Neural cell (in vitro differentiated cells): ENCODE measurements around the gene SLC12A1. TPM values are rescaled to one million over a fixed set of nuclear protein-coding genes. Genes with fewer than 3 reads are reported as not detected.

Experiments
- H2AFZ ChIP-seq: fragments of 200-600, 300-800 bp; sonication (generic), shearing (Covaris generic); 2 replicates; pipeline ENCODE4 v1.6.0; 2014; ENCODE audit warnings: low read depth, mild to moderate bottlenecking, antibody characterized with exemption, low read length, moderate library complexity
- H3F3A ChIP-seq: fragments of 200-600 bp; shearing (Covaris generic); 2 replicates; pipeline ENCODE4 v1.6.1; 2016; ENCODE audit warnings: mild to moderate bottlenecking, moderate library complexity, mixed read lengths, antibody characterized with exemption, low read length; ENCODE audit not compliant: insufficient read depth, poor library complexity, severe bottlenecking
- H3K27ac ChIP-seq: fragments of 200-600, 300-800 bp; sonication (generic), shearing (Covaris generic); 2 replicates; pipeline ENCODE4 v1.5.1; 2014; ENCODE audit warnings: mild to moderate bottlenecking, low read length, moderate library complexity
- H3K27me3 ChIP-seq: fragments of 300-800, 200-600 bp; sonication (generic), shearing (Covaris generic); 2 replicates; pipeline ENCODE4 v1.6.0; 2014; ENCODE audit warnings: mild to moderate bottlenecking, low read depth, low read length, moderate library complexity; ENCODE audit not compliant: insufficient read depth
- H3K36me3 ChIP-seq: fragments of 300-800, 200-600 bp; sonication (generic), shearing (Covaris generic); 2 replicates; pipeline ENCODE4 v1.5.1; 2014; ENCODE audit warnings: mild to moderate bottlenecking, antibody characterized with exemption, low read length, moderate library complexity; ENCODE audit not compliant: insufficient read depth
- H3K4me2 ChIP-seq: fragments of 300-800, 200-600 bp; sonication (generic), shearing (Covaris generic); 2 replicates; pipeline ENCODE4 v1.6.0; 2014; ENCODE audit warnings: mild to moderate bottlenecking, low read length
- H3K4me3 ChIP-seq: fragments of 300-800, 200-600 bp; sonication (generic), shearing (Covaris generic); 2 replicates; pipeline ENCODE4 v1.5.1; 2014; ENCODE audit warnings: mild to moderate bottlenecking, low read length, moderate library complexity
- H3K79me2 ChIP-seq: fragments of 200-600 bp; shearing (Covaris generic); replicated peaks from 2 replicates; pipeline ENCODE4 v1.6.0; 2014; ENCODE audit warnings: mild to moderate bottlenecking, low read length, moderate library complexity; ENCODE audit not compliant: insufficient read depth
- H3K9ac ChIP-seq: fragments of 300-800, 200-600 bp; sonication (generic), shearing (Covaris generic); 2 replicates; pipeline ENCODE4 v1.6.1; 2016; ENCODE audit warnings: mild to moderate bottlenecking, low read length, mixed read lengths
- H3K9me2 ChIP-seq: fragments of 200-600 bp; shearing (Covaris generic); 2 replicates; pipeline ENCODE4 v1.6.1; 2016; ENCODE audit warnings: mild to moderate bottlenecking, low read length, mixed read lengths; ENCODE audit not compliant: insufficient read depth
- H3K9me3 ChIP-seq: fragments of 200-600, 300-800 bp; sonication (generic), shearing (Covaris generic); 2 replicates; pipeline ENCODE4 v1.6.1; 2016; ENCODE audit warnings: mild to moderate bottlenecking, mixed run types, low read length, moderate library complexity, mixed read lengths
- H4K20me1 ChIP-seq: fragments of 200-600 bp; shearing (Covaris generic); 2 replicates; pipeline ENCODE4 v1.6.1; 2016; ENCODE audit warnings: mild to moderate bottlenecking, mixed run types; ENCODE audit not compliant: insufficient read depth
- CTCF ChIP-seq: fragments of 450-650 bp; IDR thresholded peaks from 2 replicates; pipeline ENCODE4 v1.5.1; 2014; ENCODE audit warnings: antibody characterized with exemption, mild to moderate bottlenecking, moderate library complexity; ENCODE audit not compliant: poor library complexity, severe bottlenecking
- EP300 ChIP-seq: fragments of 450-650 bp; conservative IDR thresholded peaks from 2 replicates; pipeline ENCODE4 v1.6.1; 2014; ENCODE audit warnings: antibody characterized with exemption, mild to moderate bottlenecking, moderate library complexity; ENCODE audit not compliant: poor library complexity, severe bottlenecking
- EZH2 ChIP-seq: fragments of 200-600, 300-800 bp; shearing (Covaris generic), sonication (generic); IDR thresholded peaks from 2 replicates; pipeline ENCODE4 v1.6.1; 2014; ENCODE audit warnings: antibody characterized with exemption, low read length, borderline replicate concordance, mild to moderate bottlenecking; ENCODE audit not compliant: insufficient read depth, poor library complexity, severe bottlenecking
- MXI1 ChIP-seq: fragments of 450-650 bp; conservative IDR thresholded peaks from 2 replicates; pipeline ENCODE4 v1.6.1; 2014; ENCODE audit warnings: antibody characterized with exemption, mild to moderate bottlenecking; ENCODE audit not compliant: poor library complexity, severe bottlenecking
- POLR2AphosphoS5 ChIP-seq: IDR thresholded peaks from 2 replicates; pipeline ENCODE4 v1.6.1; 2012
- RAD21 ChIP-seq: fragments of 450-650 bp; conservative IDR thresholded peaks from 2 replicates; pipeline ENCODE4 v1.6.1; 2014; ENCODE audit warnings: antibody characterized with exemption, mild to moderate bottlenecking, moderate library complexity
- REST ChIP-seq: IDR thresholded peaks from 2 replicates; pipeline ENCODE4 v1.6.1; 2012; ENCODE audit warnings: borderline replicate concordance
- SMC3 ChIP-seq: fragments of 450-650 bp; conservative IDR thresholded peaks from 2 replicates; pipeline ENCODE4 v1.6.1; 2014; ENCODE audit warnings: antibody characterized with exemption, mild to moderate bottlenecking, moderate library complexity; ENCODE audit not compliant: poor library complexity
- TAF1 ChIP-seq: IDR thresholded peaks from 2 replicates; pipeline ENCODE4 v1.6.1; 2012; ENCODE audit warnings: low read depth
- polyA plus RNA-seq: library from polyadenylated mRNA; depleted of rRNA; stranded (reverse); fragments of >200 nt; gene quantifications from 2 replicates; pipeline ENCODE4 v1.2.3, GENCODE V29; 2014

SLC12A1 gene
- polyA plus RNA-seq, 1 donor from 2014 or later: 0.67 TPM

DNA sequence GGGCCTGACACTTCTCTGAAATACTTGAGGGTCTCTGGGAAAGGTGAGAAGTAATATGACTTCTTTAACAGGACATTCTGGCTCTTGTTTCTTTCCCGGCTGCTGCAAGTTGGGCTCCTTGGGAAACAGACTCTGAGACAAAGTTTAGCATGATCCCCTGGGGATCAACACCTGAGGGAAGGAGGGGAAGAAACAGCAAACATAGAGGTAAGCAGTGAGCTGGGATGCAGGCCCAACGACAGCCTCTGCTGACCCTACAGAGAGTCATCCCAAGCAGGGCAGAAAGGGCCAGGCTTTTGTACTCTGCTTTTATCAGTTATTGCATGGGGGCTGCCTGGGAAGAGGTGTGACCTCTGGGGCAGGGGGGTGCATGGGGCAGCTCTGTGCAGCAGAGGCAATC lies 98.3 kb downstream of the SLC12A1 start:
- H3K9me2 ChIP-seq: no peaks in the 10 kb centered on the region
- H2AFZ ChIP-seq: no peak overlapping the region
- no peaks in the 10 kb centered on the region for H3F3A ChIP-seq
- H3K79me2 ChIP-seq: no peaks in the 10 kb centered on the region
- no peak overlapping the region for H3K9ac ChIP-seq
- no peak overlapping the region for H3K27ac ChIP-seq
- no peaks in the 10 kb centered on the region for H4K20me1 ChIP-seq
- H3K27me3 ChIP-seq: no peaks in the 10 kb centered on the region
- no peak overlapping the region for H3K4me3 ChIP-seq
- H3K9me3 ChIP-seq: no peaks in the 10 kb centered on the region
- H3K36me3 ChIP-seq: no peaks in the 10 kb centered on the region
- H3K4me2 ChIP-seq: no peak overlapping the region
- TF ChIP-seq TAF1 (no peak), SMC3 (no peak), RAD21 (no peak), REST (no peak), CTCF (no peak), MXI1 (no peak)

DNA sequence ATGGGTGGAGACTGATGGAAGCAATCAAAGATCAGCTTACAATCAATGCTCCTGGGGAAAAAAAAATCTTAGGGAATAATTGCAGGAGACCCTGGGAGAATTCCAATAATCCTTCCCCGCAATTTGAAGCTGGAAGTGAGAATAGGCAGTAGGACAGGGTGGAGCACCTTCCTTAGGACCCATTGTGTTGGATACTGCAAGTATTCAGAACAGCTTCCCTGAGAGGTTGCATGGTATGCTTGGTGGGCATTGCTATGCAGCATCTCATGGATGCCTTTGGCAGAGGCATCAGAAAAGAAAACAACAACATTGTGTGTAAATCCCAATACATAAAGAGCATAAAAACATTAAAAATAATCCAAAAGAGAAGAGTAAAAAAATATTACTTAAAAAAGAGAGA lies 100.5 kb downstream of the SLC12A1 start:
- H3K9ac ChIP-seq: no peak overlapping the region
- TF ChIP-seq EZH2: no peak
- TF ChIP-seq POLR2AphosphoS5: no peak
- TF ChIP-seq SMC3: no peak
- no peak for TF ChIP-seq CTCF
- no peak for TF ChIP-seq RAD21
- no peak for TF ChIP-seq MXI1
- TF ChIP-seq REST: no peak
- no peak for TF ChIP-seq EP300
- no peak overlapping the region for H3K4me3 ChIP-seq
- H3K36me3 ChIP-seq: no peaks in the 10 kb centered on the region
- no peak overlapping the region for H2AFZ ChIP-seq
- H3K9me2 ChIP-seq: no peaks in the 10 kb centered on the region
- H4K20me1 ChIP-seq: no peaks in the 10 kb centered on the region
- H3F3A ChIP-seq: no peaks in the 10 kb centered on the region
- H3K27me3 ChIP-seq: no peaks in the 10 kb centered on the region
- no peaks in the 10 kb centered on the region for H3K9me3 ChIP-seq
- H3K27ac ChIP-seq: no peak overlapping the region
- H3K79me2 ChIP-seq: no peaks in the 10 kb centered on the region
- no peak overlapping the region for H3K4me2 ChIP-seq
